PC-3 (cell line): ENCODE results near the gene ACSM3. TPM values are rescaled to one million over a fixed set of nuclear protein-coding genes. Genes with fewer than 3 reads are reported as not detected.
"Not testable (repeated sequence)": the region's sequence is repeated elsewhere in the genome, so short reads cannot be mapped to it uniquely, and the experiment has no call there.

ENCODE experiments used
- ATAC-seq: fragments of 200-7000 bp; cut with Tn5 transposase; 2 replicates; pipeline ENCODE4 v1.9.1; 2020; ENCODE audit warnings: mild to moderate bottlenecking, moderate library complexity
- BruUV-seq: library from RNA; stranded (reverse); fragments of 400-500 nt; replicated peaks from 2 replicates; lab custom pipeline; 2021; lab: Mats Ljungman, UMichigan
- CTCF ChIA-PET: fragments of 300-600 bp; sonication (Branson Sonifier 250); formaldehyde crosslinking; loops from one replicate; lab custom pipeline; 2022; ENCODE audit warnings: antibody characterized with exemption; lab: Charles Lee
- POLR2A ChIA-PET: fragments of 300-600 bp; sonication (Branson Sonifier 250); formaldehyde crosslinking; loops from one replicate; lab custom pipeline; 2022; ENCODE audit warnings: antibody characterized with exemption; ENCODE audit not compliant: unreplicated experiment; lab: Charles Lee
- DNase-seq: peaks from one replicate; pipeline ENCODE4 v3.0.0-alpha.2; 2015
- H2AFZ ChIP-seq: fragments of 300-600 bp; sonication (generic); 2 replicates; pipeline ENCODE4 v1.6.0; 2016; ENCODE audit warnings: antibody characterized with exemption, low read length
- H3F3A ChIP-seq: fragments of 300-600 bp; sonication (generic); one replicate; pipeline ENCODE4 v1.6.0; 2017; ENCODE audit warnings: antibody characterized with exemption, low read length, control low read depth, mild to moderate bottlenecking; ENCODE audit not compliant: unreplicated experiment
- H3K27ac ChIP-seq: fragments of 300-600 bp; sonication (generic); 2 replicates; pipeline ENCODE4 v1.5.1; 2016; ENCODE audit warnings: mild to moderate bottlenecking, low read length
- H3K27me3 ChIP-seq: fragments of 300-600 bp; sonication (generic); 2 replicates; pipeline ENCODE4 v1.6.1; 2016; ENCODE audit warnings: low read length, mixed read lengths
- H3K36me3 ChIP-seq: fragments of 300-600 bp; sonication (generic); 2 replicates; pipeline ENCODE4 v1.6.1; 2016; ENCODE audit warnings: low read depth, mixed run types, low read length, mixed read lengths
- H3K4me1 ChIP-seq: fragments of 300-600 bp; sonication (generic); 2 replicates; pipeline ENCODE4 v1.5.1; 2016; ENCODE audit warnings: low read length; ENCODE audit not compliant: insufficient read depth
- H3K4me2 ChIP-seq: fragments of 300-600 bp; sonication (generic); 2 replicates; pipeline ENCODE4 v1.6.0; 2016; ENCODE audit warnings: low read length
- H3K4me3 ChIP-seq: fragments of 300-600 bp; sonication (generic); 2 replicates; pipeline ENCODE4 v1.5.1; 2016; ENCODE audit warnings: mild to moderate bottlenecking, low read length, mixed read lengths
- H3K79me2 ChIP-seq: fragments of 300-600 bp; sonication (generic); 2 replicates; pipeline ENCODE4 v1.6.1; 2017; ENCODE audit warnings: low read length, mixed read lengths
- H3K9ac ChIP-seq: fragments of 300-600 bp; sonication (generic); 2 replicates; pipeline ENCODE4 v1.6.0; 2016; ENCODE audit warnings: mild to moderate bottlenecking, low read length
- H3K9me2 ChIP-seq: fragments of 300-600 bp; sonication (generic); replicated peaks from 2 replicates; pipeline ENCODE4 v1.6.1; 2016; ENCODE audit warnings: mixed run types, low read length, mixed read lengths
- H3K9me3 ChIP-seq: fragments of 300-600 bp; sonication (generic); 2 replicates; pipeline ENCODE4 v1.6.1; 2016; ENCODE audit warnings: low read length, mixed read lengths
- H4K20me1 ChIP-seq: fragments of 300-600 bp; sonication (generic); 2 replicates; pipeline ENCODE4 v1.6.1; 2016; ENCODE audit warnings: low read length, mixed read lengths
- EZH2 ChIP-seq: fragments of 300-600 bp; sonication (generic); IDR thresholded peaks from one replicate; pipeline ENCODE4 v1.6.1; 2017; ENCODE audit warnings: antibody characterized with exemption, mild to moderate bottlenecking, low read length; ENCODE audit not compliant: unreplicated experiment
- EZH2phosphoT487 ChIP-seq: fragments of 300-600 bp; sonication (generic); IDR thresholded peaks from 2 replicates; pipeline ENCODE4 v1.6.1; 2018; ENCODE audit warnings: mild to moderate bottlenecking, antibody characterized with exemption, low read length, borderline replicate concordance
- intact Hi-C: fragments of 100-400 bp; cut with micrococcal nuclease; formaldehyde crosslinking; loops from 2 replicates; pipeline ENCODE4 v1.9.0; 2023
- total RNA-seq: library from RNA; depleted of rRNA; stranded (reverse); fragments of >200 nt; gene quantifications from 2 replicates; pipeline ENCODE4 v1.2.3, GENCODE V29; 2014
- TF ChIP-seq, protein P1 (sequence below): fragments of 300-600 bp; sonication (generic); conservative IDR thresholded peaks from 2 replicates; pipeline ENCODE4 v1.5.1; 2017; ENCODE audit warnings: antibody characterized with exemption, low read depth, mild to moderate bottlenecking, low read length

Gene ACSM3
- total RNA-seq, 1 experiment from 2014 or later: 4.0 TPM

DNA sequence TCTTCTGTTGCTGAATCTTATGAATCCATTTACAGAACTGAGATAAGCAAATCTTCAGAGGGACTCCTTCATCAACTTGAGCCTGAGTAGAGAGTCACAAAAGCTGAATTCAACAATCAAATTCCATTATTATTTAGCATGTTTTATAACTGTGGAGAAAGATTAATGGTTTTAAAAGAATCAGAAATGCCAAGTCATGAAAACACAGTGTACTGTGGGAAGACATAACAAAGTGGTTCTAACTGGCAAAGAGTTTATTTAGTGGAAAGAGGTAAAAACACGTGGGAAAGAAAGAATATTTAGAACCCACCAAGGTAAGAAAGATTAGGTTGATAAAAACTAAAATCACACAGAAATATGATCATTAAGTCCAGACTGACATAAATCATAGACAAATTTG lies 37.5 kb downstream of the ACSM3 start:
- CTCF ChIA-PET: no interaction called here
- no peak for TF ChIP-seq EZH2
- TF ChIP-seq, protein P1, sequence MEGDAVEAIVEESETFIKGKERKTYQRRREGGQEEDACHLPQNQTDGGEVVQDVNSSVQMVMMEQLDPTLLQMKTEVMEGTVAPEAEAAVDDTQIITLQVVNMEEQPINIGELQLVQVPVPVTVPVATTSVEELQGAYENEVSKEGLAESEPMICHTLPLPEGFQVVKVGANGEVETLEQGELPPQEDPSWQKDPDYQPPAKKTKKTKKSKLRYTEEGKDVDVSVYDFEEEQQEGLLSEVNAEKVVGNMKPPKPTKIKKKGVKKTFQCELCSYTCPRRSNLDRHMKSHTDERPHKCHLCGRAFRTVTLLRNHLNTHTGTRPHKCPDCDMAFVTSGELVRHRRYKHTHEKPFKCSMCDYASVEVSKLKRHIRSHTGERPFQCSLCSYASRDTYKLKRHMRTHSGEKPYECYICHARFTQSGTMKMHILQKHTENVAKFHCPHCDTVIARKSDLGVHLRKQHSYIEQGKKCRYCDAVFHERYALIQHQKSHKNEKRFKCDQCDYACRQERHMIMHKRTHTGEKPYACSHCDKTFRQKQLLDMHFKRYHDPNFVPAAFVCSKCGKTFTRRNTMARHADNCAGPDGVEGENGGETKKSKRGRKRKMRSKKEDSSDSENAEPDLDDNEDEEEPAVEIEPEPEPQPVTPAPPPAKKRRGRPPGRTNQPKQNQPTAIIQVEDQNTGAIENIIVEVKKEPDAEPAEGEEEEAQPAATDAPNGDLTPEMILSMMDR: no peak
- TF ChIP-seq EZH2phosphoT487: no peak

DNA sequence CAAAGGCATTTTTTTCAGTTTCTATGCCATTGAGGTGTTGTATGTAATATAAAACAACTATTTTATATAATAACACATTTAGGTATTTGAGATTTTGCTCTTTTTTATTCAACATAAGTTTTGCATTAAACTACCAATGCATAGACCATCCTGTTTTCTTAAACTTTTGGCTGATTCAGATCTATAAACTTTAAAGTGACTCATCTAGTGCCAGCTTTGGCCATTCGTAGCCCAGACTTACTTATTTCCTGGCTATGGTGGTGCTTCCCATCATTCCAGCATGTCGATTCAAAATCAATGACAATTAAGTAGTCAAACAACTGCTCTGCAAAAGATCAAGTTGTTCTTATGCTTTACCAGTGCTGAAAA lies 39.4 kb downstream of the ACSM3 start:
- Histone ChIP-seq H3K27me3 (no peaks in the 10 kb centered on the region), H3K79me2 (peaks cover 15% of the 10 kb centered on the region), H3K4me1 (peaks cover 19% of the 10 kb centered on the region), H3K36me3 (peaks cover 13% of the 10 kb centered on the region), H4K20me1 (no peaks in the 10 kb centered on the region), H3K27ac (no peak overlapping the region), H3K9me3 (no peaks in the 10 kb centered on the region), H3K4me2 (0 out of 2 replicates have a peak overlapping the region, but pooled peaks have one; percentile 31), H3K9me2 (no peaks in the 10 kb centered on the region), H3K4me3 (no peak overlapping the region), H3K9ac (no peak overlapping the region), H2AFZ (no peak overlapping the region), H3F3A (no peaks in the 10 kb centered on the region)
- TF ChIP-seq, protein P1: no peak
- no peak for TF ChIP-seq EZH2phosphoT487
- TF ChIP-seq EZH2: no peak
- intact Hi-C loops: no loop called here
- ChIA-PET POLR2A (no interaction called here), CTCF (no interaction called here)
- no TSS peak for BruUV-seq
- peak; percentile 53 for DNase-seq
- ATAC-seq: peak; percentile 16; the same call in 1 of the 2 replicates

More for the DNA sequence above, 37.5 kb downstream of the ACSM3 start:
- Histone ChIP-seq H3K79me2 (0 out of 2 replicates have a peak, but pooled peaks cover 5% of the 10 kb centered on the region), H3F3A (no peaks in the 10 kb centered on the region), H3K9ac (no peak overlapping the region), H3K36me3 (peaks cover 19% of the 10 kb centered on the region), H3K27me3 (no peaks in the 10 kb centered on the region), H3K4me2 (no peak overlapping the region), H3K9me2 (no peaks in the 10 kb centered on the region), H3K9me3 (no peaks in the 10 kb centered on the region), H3K27ac (no peak overlapping the region), H3K4me3 (no peak overlapping the region), H4K20me1 (no peaks in the 10 kb centered on the region), H3K4me1 (peaks cover 11% of the 10 kb centered on the region), H2AFZ (no peak overlapping the region)
- ATAC-seq (no peak), DNase-seq (no peak)
- intact Hi-C loops: no loop called here
- no TSS peak for BruUV-seq
- POLR2A ChIA-PET: no interaction called here

DNA sequence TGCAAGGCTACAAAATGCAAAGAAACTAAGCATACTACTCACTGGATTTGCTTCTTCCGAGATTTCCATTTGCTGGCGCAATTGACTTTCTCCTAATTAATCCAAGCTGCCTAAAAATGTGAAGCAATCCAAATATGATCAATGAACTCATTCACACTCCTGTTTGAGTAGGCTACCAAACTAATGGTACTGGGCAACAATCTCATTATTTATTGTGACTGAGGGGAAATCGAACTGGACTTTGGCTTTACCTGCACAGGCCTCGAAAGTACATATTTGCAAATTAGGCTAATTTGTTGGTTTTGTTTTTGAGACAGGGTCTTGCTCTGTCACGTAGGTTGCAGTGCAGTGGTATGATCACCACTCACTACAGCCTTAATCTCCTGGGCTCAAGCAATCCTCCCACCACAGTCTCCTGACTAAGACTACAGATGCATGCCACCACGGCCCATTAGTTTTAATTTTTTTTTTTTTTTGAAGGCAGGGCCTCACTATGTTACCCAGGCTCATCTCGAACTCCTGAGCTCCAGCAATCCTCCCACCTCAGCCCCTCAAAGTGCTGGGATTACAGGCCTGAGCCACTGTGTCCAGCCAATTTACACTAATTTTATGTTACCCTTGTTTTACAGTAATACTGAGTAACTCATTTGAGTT lies 39.9 kb downstream of the ACSM3 start:
- no peaks in the 10 kb centered on the region for H4K20me1 ChIP-seq
- H3K27ac ChIP-seq: no peak overlapping the region
- H3K27me3 ChIP-seq: no peaks in the 10 kb centered on the region
- TF ChIP-seq, protein P1: no peak
- TF ChIP-seq EZH2: no peak
- TF ChIP-seq EZH2phosphoT487: no peak
- H3K36me3 ChIP-seq: peaks cover 13% of the 10 kb centered on the region
- DNase-seq (no peak), ATAC-seq (no peak)
- H3F3A ChIP-seq: no peaks in the 10 kb centered on the region
- 0 out of 2 replicates have a peak overlapping the region, but pooled peaks have one; percentile 31 for H3K4me2 ChIP-seq
- CTCF ChIA-PET: no interaction called here
- no peak overlapping the region for H3K9ac ChIP-seq
- no peak overlapping the region for H2AFZ ChIP-seq
- no TSS peak for BruUV-seq
- H3K9me3 ChIP-seq: no peaks in the 10 kb centered on the region
- H3K9me2 ChIP-seq: no peaks in the 10 kb centered on the region
- H3K79me2 ChIP-seq: peaks cover 16% of the 10 kb centered on the region
- intact Hi-C loops: no loop called here
- no peak overlapping the region for H3K4me3 ChIP-seq
- peaks cover 14% of the 10 kb centered on the region for H3K4me1 ChIP-seq
- POLR2A ChIA-PET: no interaction called here

DNA sequence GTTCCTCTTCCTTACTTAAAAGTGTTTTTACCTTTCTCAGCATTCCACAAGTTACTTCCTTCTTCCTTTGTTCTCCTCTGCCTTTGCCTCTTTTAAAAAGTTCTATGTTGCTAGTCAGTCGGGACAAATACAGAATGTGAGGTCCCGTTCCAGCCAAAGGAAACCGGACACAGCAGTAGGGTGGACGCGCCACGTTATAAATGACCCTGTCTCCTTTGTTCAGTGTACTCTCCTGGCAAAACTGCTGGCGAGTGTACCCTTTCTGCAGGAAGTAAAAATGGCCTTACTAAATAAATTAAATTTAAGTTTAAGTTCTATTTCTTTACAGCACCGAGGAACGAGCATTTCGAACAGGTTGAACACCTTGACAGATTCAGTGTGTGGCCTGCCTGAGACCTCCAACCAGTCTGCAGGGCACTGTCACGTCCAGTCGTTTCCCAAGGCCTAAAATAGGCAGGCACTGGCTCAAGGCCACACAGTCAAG lies 41.9 kb downstream of the ACSM3 start:
- H3K9me2 ChIP-seq, POLR2A ChIA-PET, H4K20me1 ChIP-seq, H3K9me3 ChIP-seq, CTCF ChIA-PET, H3F3A ChIP-seq, H3K27me3 ChIP-seq, H3K36me3 ChIP-seq: not testable (repeated sequence)
- H3K79me2 ChIP-seq: peaks cover 16% of the 10 kb centered on the region
- TSS peak; percentile 81 for BruUV-seq
- H2AFZ ChIP-seq: peak overlapping the region; percentile 92
- DNase-seq: peak; percentile 20
- ATAC-seq: peak; percentile 5; the same call in 1 of the 2 replicates
- H3K9ac ChIP-seq: peak overlapping the region; percentile 89
- H3K4me1 ChIP-seq: peaks cover 14% of the 10 kb centered on the region
- H3K4me2 ChIP-seq: peak overlapping the region; percentile 86
- peak overlapping the region; percentile 81 for H3K4me3 ChIP-seq
- intact Hi-C loops: loop anchor here (2.0 kb wide), 1 partner anchor 33 kb away; no protein-coding TSS in a partner anchor
- H3K27ac ChIP-seq: peak overlapping the region; percentile 81
